Fibroblast of lung (primary cell): Measurements from ENCODE around the gene AOAH. TPM values are rescaled to one million over a fixed set of nuclear protein-coding genes. Genes with fewer than 3 reads are reported as not detected.

Experiments used
- DNase-seq, 2 donors: peaks; one replicate each; pipeline versions ENCODE4 v3.0.0 to v3.0.0-alpha.2; 2010; ENCODE audit warnings: low read depth in 2 of 2
- H2AFZ ChIP-seq: 2 replicates; pipeline ENCODE4 v1.5.1; 2012; ENCODE audit warnings: low read length, control low read depth, inconsistent platforms
- H3K27ac ChIP-seq: 2 replicates; pipeline ENCODE4 v1.5.1; 2011; ENCODE audit warnings: low read length, control low read depth; ENCODE audit not compliant: insufficient read depth
- H3K27me3 ChIP-seq: 2 replicates; pipeline ENCODE4 v1.5.1; 2011; ENCODE audit warnings: mild to moderate bottlenecking, low read length; ENCODE audit not compliant: control insufficient read depth, insufficient read depth
- H3K36me3 ChIP-seq: 2 replicates; pipeline ENCODE4 v1.5.1; 2011; ENCODE audit warnings: low read length; ENCODE audit not compliant: control insufficient read depth, insufficient read depth
- H3K4me1 ChIP-seq: 2 replicates; pipeline ENCODE4 v1.5.1; 2011; ENCODE audit warnings: low read length; ENCODE audit not compliant: control insufficient read depth, insufficient read depth; ENCODE audit errors: extremely low read depth
- H3K4me2 ChIP-seq: 2 replicates; pipeline ENCODE4 v1.5.1; 2011; ENCODE audit warnings: low read length, control low read depth; ENCODE audit not compliant: insufficient read depth; ENCODE audit errors: extremely low read depth
- H3K4me3 ChIP-seq, 4 experiments: fragments of 200-600 bp in 1 of 4; sonication (generic) in 1 of 4; replicated peaks in 1 of 4; 2 replicates each; pipeline ENCODE4 v1.5.1; 2011 to 2016; ENCODE audit warnings: low read length in 4 of 4, low read depth in 3 of 4, mild to moderate bottlenecking in 3 of 4, control low read depth in 2 of 4, inconsistent platforms in 1 of 4, mixed read lengths in 1 of 4; ENCODE audit not compliant: insufficient read depth in 1 of 4; ENCODE audit errors: control extremely low read depth in 1 of 4
- H3K79me2 ChIP-seq: 2 replicates; pipeline ENCODE4 v1.5.1; 2012; ENCODE audit warnings: mild to moderate bottlenecking, low read length, inconsistent platforms; ENCODE audit not compliant: control insufficient read depth, insufficient read depth
- H3K9ac ChIP-seq: 2 replicates; pipeline ENCODE4 v1.5.1; 2011; ENCODE audit warnings: mild to moderate bottlenecking, low read length, control low read depth; ENCODE audit not compliant: insufficient read depth
- H3K9me3 ChIP-seq: 2 replicates; pipeline ENCODE4 v1.5.1; 2012; ENCODE audit warnings: low read depth, low read length; ENCODE audit not compliant: control insufficient read depth, insufficient read depth
- H4K20me1 ChIP-seq: 2 replicates; pipeline ENCODE4 v1.5.1; 2011; ENCODE audit warnings: low read length; ENCODE audit not compliant: control insufficient read depth, insufficient read depth; ENCODE audit errors: extremely low read depth
- EZH2 ChIP-seq: IDR thresholded peaks from 2 replicates; pipeline ENCODE4 v1.5.1; 2012; ENCODE audit warnings: low read length, control low read depth, mild to moderate bottlenecking; ENCODE audit errors: missing control alignments
- polyA plus RNA-seq, 2 donors: library from polyadenylated mRNA; depleted of rRNA in 1 of 2; stranded (reverse) in 1 of 2; unstranded in 1 of 2; fragments of >200 nt; gene quantifications; 2 replicates each; pipeline ENCODE4 v1.2.1, GENCODE V29; 2011 to 2012; ENCODE audit warnings: missing spikeins in 1 of 2
- total RNA-seq: library from RNA; depleted of rRNA; stranded (reverse); fragments of >200 nt; gene quantifications from 2 replicates; pipeline ENCODE4 v1.2.1, GENCODE V29; 2014
- TF ChIP-seq, protein P1 (sequence below), 2 donors: IDR thresholded peaks in 1 of 2; conservative IDR thresholded peaks in 1 of 2; 1 replicate in 1 of 2; 2 replicates in 1 of 2; pipeline ENCODE4 v1.5.1; 2011 to 2012; ENCODE audit warnings: low read length in 2 of 2, control low read depth in 1 of 2, inconsistent platforms in 1 of 2, low read depth in 1 of 2, mild to moderate bottlenecking in 1 of 2

The AOAH gene
- total and polyA plus RNA-seq, 2 donors (not counting 1 experiment from before 2014, with no cell fraction given) = not detected

- TF ChIP-seq, protein P1, sequence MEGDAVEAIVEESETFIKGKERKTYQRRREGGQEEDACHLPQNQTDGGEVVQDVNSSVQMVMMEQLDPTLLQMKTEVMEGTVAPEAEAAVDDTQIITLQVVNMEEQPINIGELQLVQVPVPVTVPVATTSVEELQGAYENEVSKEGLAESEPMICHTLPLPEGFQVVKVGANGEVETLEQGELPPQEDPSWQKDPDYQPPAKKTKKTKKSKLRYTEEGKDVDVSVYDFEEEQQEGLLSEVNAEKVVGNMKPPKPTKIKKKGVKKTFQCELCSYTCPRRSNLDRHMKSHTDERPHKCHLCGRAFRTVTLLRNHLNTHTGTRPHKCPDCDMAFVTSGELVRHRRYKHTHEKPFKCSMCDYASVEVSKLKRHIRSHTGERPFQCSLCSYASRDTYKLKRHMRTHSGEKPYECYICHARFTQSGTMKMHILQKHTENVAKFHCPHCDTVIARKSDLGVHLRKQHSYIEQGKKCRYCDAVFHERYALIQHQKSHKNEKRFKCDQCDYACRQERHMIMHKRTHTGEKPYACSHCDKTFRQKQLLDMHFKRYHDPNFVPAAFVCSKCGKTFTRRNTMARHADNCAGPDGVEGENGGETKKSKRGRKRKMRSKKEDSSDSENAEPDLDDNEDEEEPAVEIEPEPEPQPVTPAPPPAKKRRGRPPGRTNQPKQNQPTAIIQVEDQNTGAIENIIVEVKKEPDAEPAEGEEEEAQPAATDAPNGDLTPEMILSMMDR (conservative IDR thresholded peaks at IDR 0.05 in 1 of 2, IDR thresholded peaks at IDR 0.05 in 1 of 2; ENCODE audit: low read depth in 1 of 2, low read length in 2 of 2) = no peak
- TF ChIP-seq EZH2 = no peak
- Histone ChIP-seq H3K4me2 (no peak overlapping the region), H3K4me1 (no peaks in the 10 kb centered on the region)
Observed at GRCh38 chr7:36464271-36464670, 260.0 kb downstream of the AOAH start.

More at GRCh38 chr7:36464271-36464670, 260.0 kb downstream of the AOAH start:
- Histone ChIP-seq H3K4me3 (no peak overlapping the region), H3K79me2 (no peaks in the 10 kb centered on the region), H3K9me3 (no peaks in the 10 kb centered on the region), H4K20me1 (no peaks in the 10 kb centered on the region), H3K36me3 (no peaks in the 10 kb centered on the region), H3K27me3 (peaks cover 4% of the 10 kb centered on the region), H3K27ac (no peak overlapping the region), H3K9ac (no peak overlapping the region), H2AFZ (no peak overlapping the region)
- no peak for DNase-seq
